BE2C (cell line): ENCODE measurements around the gene MAN1A1.

Source experiments
- DNase-seq: peaks from one replicate; pipeline ENCODE4 v3.0.0-alpha.2; 2020
- H3K27me3 ChIP-seq: fragments of 250-450 bp; sonication (Bioruptor Pico); 2 replicates; pipeline ENCODE4 v1.5.1; 2020; ENCODE audit warnings: mild to moderate bottlenecking
- H3K36me3 ChIP-seq: fragments of 250-450 bp; sonication (Bioruptor Pico); 2 replicates; pipeline ENCODE4 v1.5.1; 2020; ENCODE audit warnings: mild to moderate bottlenecking
- H3K4me1 ChIP-seq: fragments of 250-450 bp; sonication (Bioruptor Pico); 2 replicates; pipeline ENCODE4 v1.5.1; 2020
- H3K4me3 ChIP-seq: 2 replicates; pipeline ENCODE4 v1.5.1; 2011; ENCODE audit warnings: low read depth, low read length
- H3K9me3 ChIP-seq: fragments of 250-450 bp; sonication (Bioruptor Pico); 2 replicates; pipeline ENCODE4 v1.5.1; 2020
- CTCF ChIP-seq: IDR thresholded peaks from 2 replicates; pipeline ENCODE4 v1.5.1; 2012; ENCODE audit warnings: mild to moderate bottlenecking, low read depth, low read length

The MAN1A1 gene

GRCh38 chr6:119310486-119311036, 39.0 kb downstream of the MAN1A1 start:
- H3K4me3 ChIP-seq: no peak overlapping the region
- peaks cover 27% of the 10 kb centered on the region for H3K36me3 ChIP-seq
- no peaks in the 10 kb centered on the region for H3K27me3 ChIP-seq
- peaks cover 35% of the 10 kb centered on the region for H3K4me1 ChIP-seq
- DNase-seq: peak; percentile 28
- H3K9me3 ChIP-seq: no peaks in the 10 kb centered on the region
- TF ChIP-seq CTCF: no peak

- no peaks in the 10 kb centered on the region for H3K27me3 ChIP-seq
- TF ChIP-seq CTCF: no peak
- peaks cover 35% of the 10 kb centered on the region for H3K4me1 ChIP-seq
- DNase-seq: no peak
- H3K9me3 ChIP-seq: no peaks in the 10 kb centered on the region
- H3K4me3 ChIP-seq: no peak overlapping the region
- H3K36me3 ChIP-seq: peaks cover 34% of the 10 kb centered on the region
Observed at GRCh38 chr6:119308991-119309657, 40.4 kb downstream of the MAN1A1 start.

GRCh38 chr6:119308048-119308570, 41.5 kb downstream of the MAN1A1 start:
- Histone ChIP-seq H3K4me3 (no peak overlapping the region), H3K4me1 (peaks cover 39% of the 10 kb centered on the region), H3K36me3 (peaks cover 41% of the 10 kb centered on the region), H3K9me3 (no peaks in the 10 kb centered on the region), H3K27me3 (no peaks in the 10 kb centered on the region)
- TF ChIP-seq CTCF: no peak
- DNase-seq: no peak

GRCh38 chr6:119307056-119307455, 42.5 kb downstream of the MAN1A1 start:
- no peak for DNase-seq
- peaks cover 32% of the 10 kb centered on the region for H3K4me1 ChIP-seq
- H3K9me3 ChIP-seq: no peaks in the 10 kb centered on the region
- no peaks in the 10 kb centered on the region for H3K27me3 ChIP-seq
- H3K4me3 ChIP-seq: no peak overlapping the region
- peaks cover 46% of the 10 kb centered on the region for H3K36me3 ChIP-seq
- no peak for TF ChIP-seq CTCF

GRCh38 chr6:119306396-119306968, 43.1 kb downstream of the MAN1A1 start:
- no peak for TF ChIP-seq CTCF

More at GRCh38 chr6:119306396-119306968, 43.1 kb downstream of the MAN1A1 start:
- Histone ChIP-seq H3K4me3 (no peak overlapping the region), H3K36me3 (peaks cover 51% of the 10 kb centered on the region), H3K9me3 (no peaks in the 10 kb centered on the region), H3K27me3 (no peaks in the 10 kb centered on the region), H3K4me1 (peaks cover 32% of the 10 kb centered on the region)
- DNase-seq: no peak
